ENCODE measurements around the gene OR2G6.
"Not testable (repeated sequence)": the region's sequence is repeated elsewhere in the genome, so short reads cannot be mapped to it uniquely, and the experiment has no call there.

OR2G6 gene

DNA sequence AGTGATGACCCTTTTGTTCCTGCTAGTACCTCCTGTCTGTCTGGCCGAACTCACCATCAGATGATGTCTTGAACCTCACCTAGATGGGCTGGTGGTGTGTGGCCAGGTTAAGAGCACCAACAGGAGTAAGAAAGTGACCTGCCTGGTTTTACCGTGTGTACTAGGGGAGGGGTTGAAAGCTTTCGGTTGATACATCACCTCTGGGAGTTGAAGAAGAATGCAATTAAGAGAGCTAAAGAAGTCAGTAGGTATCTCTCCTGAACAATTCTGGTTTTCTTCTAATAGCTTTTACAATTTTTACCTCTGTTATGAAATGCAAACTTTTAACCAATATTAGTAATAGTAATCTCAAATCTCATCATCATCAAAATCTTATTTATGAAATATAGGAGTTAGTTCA, 54.8 kb downstream of the OR2G6 start, which contains the start of gene OR2T29:
TSS of gene OR2T29 (minus strand) at position 101 of the 400 bp plus-strand sequence. CDS start 3,281 bp downstream, outside the sequence.
- H3K4me3 Mint-ChIP-seq, H3K27me3 Mint-ChIP-seq, CTCF ChIA-PET, H3K9me3 Mint-ChIP-seq, DNase-seq, H3K36me3 Mint-ChIP-seq, H3K27ac Mint-ChIP-seq: not testable (repeated sequence)
- peaks cover 18% of the 10 kb centered on the region for H3K4me1 Mint-ChIP-seq

DNA sequence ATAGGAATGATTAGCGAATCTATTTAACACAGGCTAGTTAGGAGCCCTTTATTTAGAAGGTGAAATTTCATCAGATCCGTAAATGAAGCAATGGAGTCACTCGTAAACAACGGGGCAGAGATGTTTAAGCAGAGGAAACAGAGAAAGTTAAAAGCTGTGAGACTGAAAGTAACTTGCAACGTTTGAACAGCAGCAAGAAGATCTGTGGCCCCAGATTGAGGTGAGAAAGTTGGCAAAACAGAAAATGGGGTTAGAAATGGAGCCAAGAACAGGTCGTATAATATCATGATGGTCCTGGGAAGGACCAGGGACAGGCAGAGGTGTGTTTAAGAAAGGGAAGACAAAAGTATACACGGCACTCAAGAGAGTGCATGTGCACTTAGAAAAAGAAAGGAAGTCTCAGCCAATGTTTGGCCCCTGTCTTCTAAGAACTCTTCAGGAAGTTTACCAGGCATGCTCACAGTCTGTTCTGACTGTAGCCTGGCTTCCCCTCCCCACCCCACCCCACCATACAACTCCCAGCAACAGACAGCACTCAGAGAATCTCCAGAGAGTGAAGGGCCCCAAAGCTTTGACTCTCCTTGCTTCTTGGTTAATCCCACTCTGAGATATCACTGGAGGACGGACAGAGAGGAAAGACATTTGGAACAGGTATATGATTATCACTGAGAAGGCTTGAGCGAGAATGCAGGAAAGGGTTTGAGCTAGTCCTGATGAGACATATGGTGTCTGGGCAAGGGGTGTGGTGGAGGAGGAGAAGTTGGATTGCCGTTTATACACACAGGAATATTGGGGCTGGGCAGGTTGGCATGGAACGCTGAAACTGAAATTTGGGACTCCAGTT, 57.9 kb downstream of the OR2G6 start:
- H3K9me3 Mint-ChIP-seq, H3K27me3 Mint-ChIP-seq, CTCF ChIA-PET: not testable (repeated sequence)

DNA sequence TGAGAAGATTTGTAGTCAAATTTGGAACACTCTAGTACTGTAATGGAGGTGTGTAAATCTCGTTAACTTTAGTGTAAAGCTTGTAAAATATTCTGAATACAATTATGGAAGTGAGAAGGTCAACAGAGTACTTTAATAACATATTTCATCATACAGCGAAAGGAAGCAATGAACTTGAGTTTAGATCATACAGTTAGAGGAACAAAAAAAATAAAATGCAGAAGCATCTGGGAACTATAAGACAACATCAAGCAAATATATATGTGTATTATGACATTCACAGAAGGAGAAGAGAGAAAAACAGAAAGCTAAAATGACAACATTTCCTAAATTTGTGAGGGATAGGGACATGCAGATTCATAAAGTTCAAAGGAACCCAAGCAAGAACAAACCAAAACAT, 61.2 kb downstream of the OR2G6 start:
- CTCF ChIA-PET, H3K27me3 Mint-ChIP-seq, H3K36me3 Mint-ChIP-seq, H3K4me3 Mint-ChIP-seq, H3K27ac Mint-ChIP-seq, DNase-seq, H3K9me3 Mint-ChIP-seq: not testable (repeated sequence)
- peaks cover 26% of the 10 kb centered on the region for H3K4me1 Mint-ChIP-seq

More for the DNA sequence above, 57.9 kb downstream of the OR2G6 start:
- Mint-ChIP-seq H3K4me3 (peak overlapping the region; percentile 71), H3K4me1 (peaks cover 24% of the 10 kb centered on the region), H3K27ac (peak overlapping the region; percentile 91)
- peak; percentile 57 for DNase-seq
- H3K36me3 Mint-ChIP-seq = not testable (repeated sequence)

DNA sequence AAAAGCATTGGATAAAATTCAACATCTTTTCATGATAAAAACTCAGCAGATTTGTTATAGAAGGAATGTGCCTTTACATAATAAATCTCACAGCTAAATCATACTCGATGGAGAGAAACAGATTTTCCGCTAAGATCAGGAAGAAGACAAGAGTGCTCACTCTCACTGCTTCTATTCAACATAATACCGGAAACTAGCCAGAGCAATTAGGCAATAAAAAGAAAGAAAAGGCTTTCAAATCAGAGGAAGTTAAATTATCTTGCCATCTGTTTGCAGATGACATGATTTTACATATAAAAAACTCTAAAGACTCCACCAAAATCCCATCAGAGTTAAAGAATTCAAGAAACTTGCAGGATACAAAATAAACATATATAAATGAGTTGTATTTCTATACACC, 62.9 kb downstream of the OR2G6 start:
- not testable (repeated sequence) for H3K9me3 Mint-ChIP-seq, H3K27ac Mint-ChIP-seq
- H3K4me1 Mint-ChIP-seq = peaks cover 19% of the 10 kb centered on the region

DNA sequence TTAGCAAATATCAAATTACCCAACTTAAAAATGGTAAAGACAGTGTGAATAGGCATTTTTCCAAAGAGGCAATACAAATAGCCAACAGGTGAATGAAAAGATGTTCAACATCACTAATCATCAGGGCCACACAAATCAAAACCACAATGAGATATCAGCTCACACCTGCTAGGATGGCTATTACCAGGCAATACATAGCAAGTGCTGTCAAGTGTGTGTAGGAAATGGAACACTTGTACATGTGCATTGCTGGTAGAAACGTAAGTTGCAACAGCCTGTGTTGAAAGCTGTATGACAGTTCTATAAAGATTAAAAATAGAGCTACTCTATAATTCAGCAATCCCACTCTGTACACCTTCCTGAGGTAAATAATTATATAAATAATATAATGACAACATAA, 64.2 kb downstream of the OR2G6 start:
- DNase-seq, H3K36me3 Mint-ChIP-seq, H3K4me3 Mint-ChIP-seq, H3K9me3 Mint-ChIP-seq, H3K27ac Mint-ChIP-seq, CTCF ChIA-PET, H3K27me3 Mint-ChIP-seq: not testable (repeated sequence)
- peaks cover 10% of the 10 kb centered on the region for H3K4me1 Mint-ChIP-seq

More for the DNA sequence above, 62.9 kb downstream of the OR2G6 start:
- H3K27me3 Mint-ChIP-seq, DNase-seq, H3K4me3 Mint-ChIP-seq, CTCF ChIA-PET, H3K36me3 Mint-ChIP-seq: not testable (repeated sequence)

DNA sequence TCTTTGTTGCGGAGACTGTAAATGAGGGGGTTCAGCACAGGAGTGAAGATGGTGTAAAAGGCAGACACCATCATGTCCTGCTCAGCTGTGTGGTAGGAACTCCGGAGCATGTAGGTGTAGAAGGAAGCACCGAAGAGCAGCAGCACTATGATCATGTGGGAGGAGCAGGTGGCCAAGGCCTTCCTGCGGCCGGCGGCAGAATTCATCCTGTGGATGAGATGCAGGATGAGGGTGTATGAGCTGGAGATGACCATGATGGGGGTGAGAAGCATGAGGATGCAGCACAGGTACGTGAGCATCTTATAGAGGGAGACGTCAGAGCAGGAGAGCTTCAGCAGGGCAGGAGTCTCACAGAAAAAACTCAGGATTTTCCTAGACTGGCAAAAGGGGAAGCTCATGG, 66.0 kb downstream of the OR2G6 start:
- H3K4me1 Mint-ChIP-seq, CTCF ChIA-PET, H3K27ac Mint-ChIP-seq, DNase-seq, H3K36me3 Mint-ChIP-seq, H3K9me3 Mint-ChIP-seq, H3K4me3 Mint-ChIP-seq, H3K27me3 Mint-ChIP-seq: not testable (repeated sequence)

DNA sequence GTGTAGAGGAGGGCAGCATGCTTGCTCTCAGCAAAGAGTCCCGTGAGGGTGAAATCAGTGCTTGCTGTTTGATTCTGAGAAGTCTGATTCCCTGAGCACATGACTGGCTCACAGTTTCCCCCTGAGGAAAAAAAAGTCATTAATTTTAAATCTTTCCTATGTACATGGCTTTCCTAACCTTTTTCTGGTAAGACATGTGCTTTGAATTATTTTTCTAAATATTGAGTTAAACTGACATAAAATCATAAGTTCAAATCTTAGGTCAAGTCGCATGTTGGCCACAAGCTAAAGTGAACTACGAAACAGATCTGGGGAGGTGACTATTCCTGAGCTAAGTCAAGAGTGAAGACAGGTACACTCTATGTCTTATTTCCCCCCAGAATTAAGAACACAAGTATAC, 66.8 kb downstream of the OR2G6 start, which contains the start of gene OR2T34:
TSS of gene OR2T34 (minus strand) at position 101 of the 400 bp plus-strand sequence. CDS start at position 101, 0 bp downstream.
- CTCF ChIA-PET, DNase-seq, H3K27ac Mint-ChIP-seq, H3K9me3 Mint-ChIP-seq, H3K4me3 Mint-ChIP-seq, H3K27me3 Mint-ChIP-seq, H3K4me1 Mint-ChIP-seq, H3K36me3 Mint-ChIP-seq: not testable (repeated sequence)

DNA sequence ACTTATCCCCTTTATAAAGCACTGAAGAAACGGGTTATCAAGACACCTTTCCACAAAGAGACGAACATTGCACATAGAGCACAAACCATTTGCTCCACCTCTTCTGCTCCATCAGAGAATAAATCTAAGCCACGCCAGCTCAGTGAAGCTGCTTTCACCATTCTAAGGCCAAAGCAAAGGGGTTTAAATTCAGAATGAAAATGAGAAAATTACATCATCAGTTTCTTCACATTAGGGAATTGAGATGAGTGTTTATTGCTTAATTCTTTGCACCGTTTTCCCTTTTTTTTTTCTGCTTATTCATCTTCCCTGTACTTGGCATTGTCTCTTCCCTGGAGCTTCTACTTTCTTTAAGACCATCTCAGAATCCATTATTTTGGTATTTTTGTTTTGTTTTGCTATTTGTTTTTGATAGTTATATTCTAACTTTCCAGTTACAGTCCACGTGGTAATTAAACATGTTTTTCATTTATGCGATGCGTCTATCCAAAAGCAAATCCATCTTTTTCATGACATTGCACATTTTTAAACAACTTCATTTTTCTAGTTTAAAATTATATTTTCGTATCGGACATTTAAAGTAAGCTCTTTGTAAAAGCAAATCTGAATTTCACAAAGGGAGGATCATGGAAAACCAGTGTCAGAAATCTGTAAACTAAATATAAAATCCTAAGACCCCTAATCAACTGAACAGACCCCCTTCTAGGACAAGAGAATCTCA, 68.5 kb downstream of the OR2G6 start:
- H3K27ac Mint-ChIP-seq = no peak overlapping the region
- CTCF ChIA-PET = no interaction called here
- no peaks in the 10 kb centered on the region for H3K27me3 Mint-ChIP-seq
- H3K9me3 Mint-ChIP-seq = peaks cover 3% of the 10 kb centered on the region
- H3K4me3 Mint-ChIP-seq = no peak overlapping the region
- no peaks in the 10 kb centered on the region for H3K4me1 Mint-ChIP-seq
- DNase-seq = no peak
- H3K36me3 Mint-ChIP-seq = no peaks in the 10 kb centered on the region
